Neural cell (in vitro differentiated cells): Measurements from ENCODE around the gene HIP1.

Experiments
- CTCF ChIP-seq: fragments of 450-650 bp; IDR thresholded peaks from 2 replicates; pipeline ENCODE4 v1.5.1; 2014; ENCODE audit warnings: antibody characterized with exemption, mild to moderate bottlenecking, moderate library complexity; ENCODE audit not compliant: poor library complexity, severe bottlenecking
- EP300 ChIP-seq: fragments of 450-650 bp; conservative IDR thresholded peaks from 2 replicates; pipeline ENCODE4 v1.6.1; 2014; ENCODE audit warnings: antibody characterized with exemption, mild to moderate bottlenecking, moderate library complexity; ENCODE audit not compliant: poor library complexity, severe bottlenecking
- POLR2AphosphoS5 ChIP-seq: IDR thresholded peaks from 2 replicates; pipeline ENCODE4 v1.6.1; 2012
- RAD21 ChIP-seq: fragments of 450-650 bp; conservative IDR thresholded peaks from 2 replicates; pipeline ENCODE4 v1.6.1; 2014; ENCODE audit warnings: antibody characterized with exemption, mild to moderate bottlenecking, moderate library complexity

GRCh38 chr7:75758491-75758890 is 19.8 kb upstream of the HIP1 start:
- TF ChIP-seq POLR2AphosphoS5 (no peak), CTCF (no peak), RAD21 (no peak), EP300 (no peak)
